Measurements from ENCODE around the gene PAFAH1B2.

Gene PAFAH1B2

DNA sequence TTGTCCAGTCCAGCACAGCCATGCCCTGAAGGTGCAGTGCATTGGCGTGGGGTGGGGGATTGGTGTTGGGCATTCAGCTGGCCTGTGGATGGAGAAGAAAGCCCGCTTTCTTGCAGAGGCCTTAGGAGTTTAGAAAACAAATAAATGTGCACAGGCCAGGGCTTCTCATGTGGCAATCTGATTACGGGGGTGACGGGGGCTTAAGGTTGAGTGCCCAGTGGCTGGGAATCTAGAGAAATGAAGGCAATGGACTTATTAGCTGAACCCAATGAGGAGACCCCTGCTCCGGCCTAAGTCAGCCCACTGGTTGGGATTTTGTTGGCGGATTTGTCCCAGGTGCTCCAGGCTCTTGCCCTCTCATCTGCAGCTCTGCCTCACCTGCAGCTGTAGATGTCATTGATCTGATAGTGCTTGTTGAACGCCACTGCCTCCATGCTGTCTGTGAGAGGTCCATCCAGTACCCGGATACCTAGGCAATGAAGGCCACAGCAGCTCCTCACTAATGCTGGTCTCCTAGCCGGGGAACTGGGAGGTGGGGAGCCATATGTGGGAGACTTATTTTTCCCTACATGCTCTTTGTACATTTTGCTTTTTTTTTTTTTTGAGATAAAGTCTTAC lies 81.6 kb downstream of the PAFAH1B2 start:
- no peak for DNase-seq

All from NCI-H1417 treated with DMSO at 0.1 percent for 48 hours (cell line).